Measurements from ENCODE around the gene C19orf85.
"Not testable (repeated sequence)": the region's sequence is repeated elsewhere in the genome, so short reads cannot be mapped to it uniquely, and the experiment has no call there.

Gene C19orf85

GRCh38 chr19:55456347-55456746, 8.2 kb downstream of the C19orf85 start:
- Histone ChIP-seq H3K9ac (ENCODE audit: low read length) (no peak overlapping the region), H3K36me3 (ENCODE audit: control insufficient read depth, insufficient read depth, low read length) (peaks cover 5% of the 10 kb centered on the region), H3K27me3 (ENCODE audit: control insufficient read depth, insufficient read depth, low read length) (peaks cover 9% of the 10 kb centered on the region), H3K27ac (ENCODE audit: low read depth, low read length) (no peak overlapping the region), H3K4me3 (ENCODE audit: low read length) (no peak overlapping the region), H3K4me1 (ENCODE audit: control insufficient read depth, insufficient read depth, low read length) (peaks cover 7% of the 10 kb centered on the region)

DNA sequence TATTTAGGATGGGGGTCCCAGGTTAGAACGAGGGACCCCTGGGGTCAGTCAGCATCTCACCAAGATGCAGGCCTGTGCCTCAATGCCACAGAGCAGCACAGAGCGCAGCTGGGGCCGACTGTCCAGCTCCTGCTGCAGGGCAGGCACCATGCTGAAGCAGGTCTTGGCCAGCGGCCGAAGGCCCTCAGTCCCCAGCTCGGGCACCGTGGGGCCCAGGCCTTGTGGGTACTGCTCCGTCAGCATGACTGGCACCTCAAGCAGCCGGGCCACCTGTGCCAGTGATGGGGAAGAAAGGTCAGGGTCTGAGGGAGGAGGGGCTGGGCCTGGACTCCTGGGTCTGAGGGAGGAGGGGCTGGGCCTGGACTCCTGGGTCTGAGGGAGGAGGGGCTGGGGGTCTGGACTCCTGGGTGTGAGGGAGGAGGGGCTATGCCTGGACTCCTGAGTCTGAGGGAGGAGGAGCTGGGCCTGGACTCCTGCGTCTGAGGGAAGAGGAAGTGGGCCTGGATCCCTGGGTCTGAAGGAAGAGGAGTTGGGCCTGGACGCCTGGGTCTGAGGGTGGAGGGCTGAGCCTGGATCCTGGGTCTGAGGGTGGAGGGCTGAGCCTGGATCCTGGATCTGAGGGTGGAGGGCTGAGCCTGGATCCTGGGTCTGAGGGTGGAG, 8.8 kb downstream of the C19orf85 start:
- H3K9ac ChIP-seq (ENCODE audit: low read length), result no peak overlapping the region
- H3K27ac ChIP-seq (ENCODE audit: low read depth, low read length), result no peak overlapping the region
- H3K4me1 ChIP-seq (ENCODE audit: control insufficient read depth, insufficient read depth, low read length), result peaks cover 7% of the 10 kb centered on the region
- peaks cover 5% of the 10 kb centered on the region for H3K36me3 ChIP-seq (ENCODE audit: control insufficient read depth, insufficient read depth, low read length)
- H3K4me3 ChIP-seq (ENCODE audit: low read length), result no peak overlapping the region
- peaks cover 12% of the 10 kb centered on the region for H3K27me3 ChIP-seq (ENCODE audit: control insufficient read depth, insufficient read depth, low read length)

- peaks cover 14% of the 10 kb centered on the region for H3K27me3 ChIP-seq (ENCODE audit: control insufficient read depth, insufficient read depth, low read length)
- H3K9ac ChIP-seq (ENCODE audit: low read length), result no peak overlapping the region
- H3K4me1 ChIP-seq (ENCODE audit: control insufficient read depth, insufficient read depth, low read length), result peaks cover 6% of the 10 kb centered on the region
- no peak overlapping the region for H3K27ac ChIP-seq (ENCODE audit: low read depth, low read length)
- peaks cover 5% of the 10 kb centered on the region for H3K36me3 ChIP-seq (ENCODE audit: control insufficient read depth, insufficient read depth, low read length)
- no peak overlapping the region for H3K4me3 ChIP-seq (ENCODE audit: low read length)
These were observed 9.7 kb downstream of the C19orf85 start for GRCh38 chr19:55454787-55455243.

GRCh38 chr19:55453511-55454260, 10.9 kb downstream of the C19orf85 start:
- no peak overlapping the region for H3K27ac ChIP-seq (ENCODE audit: low read depth, low read length)
- H3K36me3 ChIP-seq (ENCODE audit: control insufficient read depth, insufficient read depth, low read length), result peaks cover 5% of the 10 kb centered on the region
- H3K4me1 ChIP-seq (ENCODE audit: control insufficient read depth, insufficient read depth, low read length), result peaks cover 3% of the 10 kb centered on the region
- H3K27me3 ChIP-seq (ENCODE audit: control insufficient read depth, insufficient read depth, low read length), result peaks cover 14% of the 10 kb centered on the region
- no peak overlapping the region for H3K4me3 ChIP-seq (ENCODE audit: low read length)
- no peak overlapping the region for H3K9ac ChIP-seq (ENCODE audit: low read length)

GRCh38 chr19:55452749-55453346, 11.7 kb downstream of the C19orf85 start:
- Histone ChIP-seq H3K9ac (ENCODE audit: low read length) (no peak overlapping the region), H3K36me3 (ENCODE audit: control insufficient read depth, insufficient read depth, low read length) (peaks cover 5% of the 10 kb centered on the region), H3K27ac (ENCODE audit: low read depth, low read length) (no peak overlapping the region), H3K4me3 (ENCODE audit: low read length) (no peak overlapping the region), H3K27me3 (ENCODE audit: control insufficient read depth, insufficient read depth, low read length) (peaks cover 14% of the 10 kb centered on the region), H3K4me1 (ENCODE audit: control insufficient read depth, insufficient read depth, low read length) (peaks cover 3% of the 10 kb centered on the region)

DNA sequence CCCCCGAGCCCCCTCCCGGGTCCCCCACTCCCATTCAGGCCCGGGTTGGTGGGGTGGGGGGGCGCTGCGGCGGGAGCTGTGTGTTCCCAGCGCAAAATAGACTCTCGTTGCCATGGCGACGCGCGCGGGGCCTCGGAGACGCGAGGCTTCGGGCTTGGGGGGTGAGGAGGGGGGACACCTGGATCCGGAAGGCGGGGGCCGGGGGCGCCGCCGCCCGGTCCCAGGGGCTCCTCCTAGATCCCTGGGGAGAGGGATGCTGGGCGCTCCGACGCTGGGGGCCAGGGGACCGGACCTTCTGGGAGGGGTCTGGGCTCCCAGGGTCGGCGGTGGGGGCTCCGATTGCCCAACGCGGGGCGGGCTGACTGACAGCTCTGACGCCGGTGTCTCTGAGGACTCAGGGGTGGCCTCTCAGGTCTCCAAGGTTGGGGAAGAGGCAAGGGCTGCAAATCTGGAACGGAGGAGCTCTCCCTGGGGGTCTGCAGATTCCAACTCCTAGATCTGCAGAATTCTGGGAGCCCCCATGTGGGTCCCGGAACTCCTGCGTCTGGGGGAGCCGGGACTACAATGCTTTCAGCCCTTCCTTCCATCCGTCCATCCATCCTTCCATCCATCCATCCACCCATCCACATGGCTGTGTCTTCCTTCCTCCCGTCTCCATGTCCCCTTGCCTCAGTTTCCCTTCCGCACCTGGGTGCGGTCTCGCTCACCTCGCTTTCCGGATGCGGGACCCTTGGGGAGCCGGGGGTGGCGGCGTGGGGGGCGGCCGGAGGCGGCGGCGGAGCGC, 12.4 kb downstream of the C19orf85 start:
- Histone ChIP-seq H3K27me3 (ENCODE audit: control insufficient read depth, insufficient read depth, low read length) (peaks cover 19% of the 10 kb centered on the region), H3K27ac (ENCODE audit: low read depth, low read length) (no peak overlapping the region), H3K4me1 (ENCODE audit: control insufficient read depth, insufficient read depth, low read length) (peaks cover 3% of the 10 kb centered on the region), H3K9ac (ENCODE audit: low read length) (no peak overlapping the region), H3K36me3 (ENCODE audit: control insufficient read depth, insufficient read depth, low read length) (peaks cover 5% of the 10 kb centered on the region), H3K4me3 (ENCODE audit: low read length) (no peak overlapping the region)

DNA sequence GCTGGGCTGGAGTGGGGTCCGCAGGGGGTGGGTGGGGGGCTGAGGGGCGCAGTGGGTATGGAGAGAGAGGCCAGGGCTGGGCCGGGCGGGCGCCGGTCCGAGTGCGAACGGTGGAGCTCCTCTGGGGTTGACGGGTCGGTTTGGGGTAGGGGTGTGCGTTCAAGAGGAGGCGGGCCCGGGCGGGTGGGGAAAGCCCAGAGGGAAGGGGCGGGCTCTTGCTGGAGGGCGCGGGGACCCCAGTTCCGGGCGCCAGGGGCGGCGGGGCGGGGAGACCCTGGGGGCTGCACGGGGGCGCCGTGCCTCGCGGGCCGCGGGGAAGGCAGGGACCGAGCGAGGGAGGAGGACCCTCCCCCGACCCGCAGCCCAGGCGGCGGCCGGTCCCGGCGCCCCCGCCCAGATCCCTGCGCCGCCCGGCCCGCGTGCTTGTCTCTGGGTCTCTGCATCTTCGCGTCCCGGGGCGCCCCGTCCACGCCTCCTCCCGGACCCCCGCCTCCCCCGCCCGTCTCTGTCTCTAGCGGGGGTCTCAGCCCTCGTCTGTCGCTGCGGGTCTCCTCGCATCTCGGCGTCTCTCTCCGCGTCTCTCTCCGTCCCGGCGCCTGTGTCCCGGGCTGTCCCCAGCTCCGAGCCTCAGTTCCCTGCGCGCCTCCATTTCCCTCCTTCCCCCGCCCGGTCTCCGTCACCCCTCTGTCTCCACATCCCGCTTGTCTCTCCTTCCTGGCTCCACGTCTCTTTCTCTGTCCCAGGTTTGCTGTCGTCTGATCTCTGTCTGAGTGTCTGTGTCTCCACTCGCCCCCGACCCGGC, 13.2 kb downstream of the C19orf85 start:
- H3K4me1 ChIP-seq (ENCODE audit: control insufficient read depth, insufficient read depth, low read length), result peaks cover 3% of the 10 kb centered on the region
- no peak overlapping the region for H3K9ac ChIP-seq (ENCODE audit: low read length)
- H3K27me3 ChIP-seq (ENCODE audit: control insufficient read depth, insufficient read depth, low read length), result peaks cover 19% of the 10 kb centered on the region
- H3K4me3 ChIP-seq (ENCODE audit: low read length), result peak overlapping the region; percentile 27
- no peak overlapping the region for H3K27ac ChIP-seq (ENCODE audit: low read depth, low read length)
- H3K36me3 ChIP-seq (ENCODE audit: control insufficient read depth, insufficient read depth, low read length), result peaks cover 4% of the 10 kb centered on the region

DNA sequence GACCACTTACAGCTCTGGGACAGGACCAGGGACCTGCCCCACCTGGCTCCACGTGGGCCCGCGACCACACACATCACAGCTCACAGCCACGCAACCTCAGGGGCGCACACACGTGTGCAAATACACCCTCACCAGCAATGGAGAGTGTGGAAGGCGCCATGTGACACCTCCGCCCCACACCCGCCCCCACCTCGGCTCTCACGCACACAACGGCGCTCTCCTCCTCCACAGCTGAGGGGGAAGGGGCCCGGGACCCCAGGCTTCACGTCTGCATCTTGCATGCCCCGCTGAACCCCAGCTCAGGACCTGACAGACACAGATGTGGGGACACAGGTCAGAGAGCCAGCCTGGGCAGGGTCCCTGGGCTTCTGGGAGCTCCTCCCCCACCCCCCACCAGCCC, 15.1 kb downstream of the C19orf85 start:
- no peaks in the 10 kb centered on the region for H3K36me3 ChIP-seq (ENCODE audit: control insufficient read depth, insufficient read depth, low read length)
- peaks cover 26% of the 10 kb centered on the region for H3K27me3 ChIP-seq (ENCODE audit: control insufficient read depth, insufficient read depth, low read length)
- peaks cover 3% of the 10 kb centered on the region for H3K4me1 ChIP-seq (ENCODE audit: control insufficient read depth, insufficient read depth, low read length)
- no peak overlapping the region for H3K9ac ChIP-seq (ENCODE audit: low read length)
- no peak overlapping the region for H3K27ac ChIP-seq (ENCODE audit: low read depth, low read length)
- no peak overlapping the region for H3K4me3 ChIP-seq (ENCODE audit: low read length)

- not testable (repeated sequence) for H3K4me1 ChIP-seq (ENCODE audit: control insufficient read depth, insufficient read depth, low read length); H3K36me3 ChIP-seq (ENCODE audit: control insufficient read depth, insufficient read depth, low read length); H3K27ac ChIP-seq (ENCODE audit: low read depth, low read length); H3K9ac ChIP-seq (ENCODE audit: low read length); H3K4me3 ChIP-seq (ENCODE audit: low read length)
- peaks cover 37% of the 10 kb centered on the region for H3K27me3 ChIP-seq (ENCODE audit: control insufficient read depth, insufficient read depth, low read length)
These were observed 16.4 kb downstream of the C19orf85 start for GRCh38 chr19:55448175-55448490.

GRCh38 chr19:55447421-55448174, 17.0 kb downstream of the C19orf85 start:
- Histone ChIP-seq H3K4me3 (ENCODE audit: low read length) (no peak overlapping the region), H3K36me3 (ENCODE audit: control insufficient read depth, insufficient read depth, low read length) (no peaks in the 10 kb centered on the region), H3K4me1 (ENCODE audit: control insufficient read depth, insufficient read depth, low read length) (peaks cover 3% of the 10 kb centered on the region), H3K9ac (ENCODE audit: low read length) (no peak overlapping the region), H3K27me3 (ENCODE audit: control insufficient read depth, insufficient read depth, low read length) (peaks cover 37% of the 10 kb centered on the region), H3K27ac (ENCODE audit: low read depth, low read length) (no peak overlapping the region)

GRCh38 chr19:55446060-55446459, 18.5 kb downstream of the C19orf85 start:
- H3K4me3 ChIP-seq (ENCODE audit: low read length), result no peak overlapping the region
- H3K36me3 ChIP-seq (ENCODE audit: control insufficient read depth, insufficient read depth, low read length), result no peaks in the 10 kb centered on the region
- no peak overlapping the region for H3K27ac ChIP-seq (ENCODE audit: low read depth, low read length)
- no peaks in the 10 kb centered on the region for H3K4me1 ChIP-seq (ENCODE audit: control insufficient read depth, insufficient read depth, low read length)
- H3K27me3 ChIP-seq (ENCODE audit: control insufficient read depth, insufficient read depth, low read length), result peaks cover 31% of the 10 kb centered on the region
- H3K9ac ChIP-seq (ENCODE audit: low read length), result no peak overlapping the region

Data from rectal smooth muscle tissue (tissue), 1 donor.